HL-60 (cell line): ENCODE measurements around the gene PRX.

Experiments
- CTCF ChIP-seq: IDR thresholded peaks from one replicate; pipeline ENCODE4 v1.5.1; 2011; ENCODE audit warnings: low read length, control low read depth, inconsistent platforms; ENCODE audit not compliant: insufficient read depth
- POLR2AphosphoS5 ChIP-seq: IDR thresholded peaks from 2 replicates; pipeline ENCODE4 v1.6.1; 2012; ENCODE audit warnings: low read depth
- REST ChIP-seq: IDR thresholded peaks from 2 replicates; pipeline ENCODE4 v1.6.1; 2012; ENCODE audit warnings: low read depth; ENCODE audit not compliant: insufficient replicate concordance

- no peak for TF ChIP-seq CTCF
- TF ChIP-seq POLR2AphosphoS5 = no peak
- TF ChIP-seq REST = no peak
These were observed 18.4 kb downstream of the PRX start for GRCh38 chr19:40394816-40395210.
